NCI-H226 (cell line): ENCODE data around the gene PRKD2.
A peak's percentile ranks its signal among the peaks of the same experiment; 100 is the strongest.
"Not testable (repeated sequence)": the region's sequence is repeated elsewhere in the genome, so short reads cannot be mapped to it uniquely, and the experiment has no call there.

Source experiments
- DNase-seq: peaks from one replicate; pipeline ENCODE4 v3.0.0-alpha.2; 2015

The PRKD2 gene

GRCh38 chr19:46723023-46723461 lies 6.1 kb upstream of the PRKD2 start:
- no peak for DNase-seq

GRCh38 chr19:46722421-46723022 lies 5.6 kb upstream of the PRKD2 start:
- DNase-seq, result no peak

- no peak for DNase-seq
Observed at GRCh38 chr19:46722004-46722380, 5.1 kb upstream of the PRKD2 start.

GRCh38 chr19:46721269-46722003 lies 4.5 kb upstream of the PRKD2 start:
- DNase-seq, result no peak

GRCh38 chr19:46720503-46721239 lies 3.8 kb upstream of the PRKD2 start:
- DNase-seq, result no peak

GRCh38 chr19:46719629-46720502 lies 3.0 kb upstream of the PRKD2 start:
- DNase-seq, result no peak

- no peak for DNase-seq
Observed at GRCh38 chr19:46718934-46719622, 2.2 kb upstream of the PRKD2 start.

GRCh38 chr19:46718157-46718933 lies 1.4 kb upstream of the PRKD2 start:
- peak; percentile 20 for DNase-seq

- DNase-seq, result no peak
Observed at GRCh38 chr19:46717716-46718143, 816 bp upstream of the PRKD2 start.

GRCh38 chr19:46716672-46717033 lies 261 bp downstream of the PRKD2 start:
- no peak for DNase-seq

GRCh38 chr19:46715975-46716671 lies 791 bp downstream of the PRKD2 start:
- no peak for DNase-seq

GRCh38 chr19:46715620-46715974 lies 1.3 kb downstream of the PRKD2 start:
- DNase-seq, result no peak

- DNase-seq, result peak; percentile 21
Observed at GRCh38 chr19:46714444-46715106, 2.3 kb downstream of the PRKD2 start.

GRCh38 chr19:46713781-46714443 lies 3.0 kb downstream of the PRKD2 start:
- DNase-seq, result peak; percentile 95

- not testable (repeated sequence) for DNase-seq
Observed at GRCh38 chr19:46712768-46713338, 4.1 kb downstream of the PRKD2 start.

- DNase-seq, result no peak
Observed at GRCh38 chr19:46710687-46711086, 6.2 kb downstream of the PRKD2 start.

- no peak for DNase-seq
Observed at GRCh38 chr19:46704379-46705076, 12.4 kb downstream of the PRKD2 start.

- DNase-seq, result no peak
Observed at GRCh38 chr19:46700704-46701103, 16.2 kb downstream of the PRKD2 start.
